Activated CD8-positive, alpha-beta memory T cell treated with anti-CD3 and anti-CD28 coated beads, Interleukin-2, amount 10 ng/mL, durations not matched to agents 7 days and 5 days (primary cell): Measurements from ENCODE around the gene CEP76. TPM values are rescaled to one million over a fixed set of nuclear protein-coding genes. Genes with fewer than 3 reads are reported as not detected.
"Not testable (repeated sequence)": the region's sequence is repeated elsewhere in the genome, so short reads cannot be mapped to it uniquely, and the experiment has no call there.

ENCODE experiments used
- ATAC-seq: fragments of 150-1000 bp; cut with Tn5 transposase; one replicate; pipeline ENCODE4 v1.10.0; 2021; ENCODE audit warnings: moderate library complexity
- CTCF ChIA-PET: fragments of 350-600 bp; sonication (Branson Sonifier 250); formaldehyde crosslinking; loops from one replicate; lab custom pipeline; 2021; ENCODE audit warnings: antibody characterized with exemption; lab: Charles Lee
- DNase-seq: peaks from one replicate; pipeline ENCODE4 v3.0.0-alpha.2; 2020
- H3K27ac Mint-ChIP-seq: one replicate; pipeline ENCODE4 v1.8.0; 2021; ENCODE audit warnings: mild to moderate bottlenecking, mixed read lengths
- H3K27me3 Mint-ChIP-seq: one replicate; pipeline ENCODE4 v1.8.0; 2021; ENCODE audit warnings: mixed read lengths
- H3K36me3 Mint-ChIP-seq: one replicate; pipeline ENCODE4 v1.8.0; 2021; ENCODE audit warnings: mild to moderate bottlenecking, mixed read lengths
- H3K4me1 Mint-ChIP-seq: one replicate; pipeline ENCODE4 v1.8.0; 2021; ENCODE audit warnings: mixed read lengths
- H3K4me3 Mint-ChIP-seq: one replicate; pipeline ENCODE4 v1.8.0; 2021; ENCODE audit warnings: mild to moderate bottlenecking, moderate library complexity, mixed read lengths
- H3K9me3 Mint-ChIP-seq: one replicate; pipeline ENCODE4 v1.8.0; 2022; ENCODE audit warnings: low read depth, mixed read lengths
- total RNA-seq, 2 experiments: library from RNA; stranded (reverse); gene quantifications; one replicate each; pipeline ENCODE4 v1.2.3, GENCODE V29; 2021

Gene CEP76
- total RNA-seq, 2 experiments from 2014 or later = 15.7 to 18.0 TPM

DNA sequence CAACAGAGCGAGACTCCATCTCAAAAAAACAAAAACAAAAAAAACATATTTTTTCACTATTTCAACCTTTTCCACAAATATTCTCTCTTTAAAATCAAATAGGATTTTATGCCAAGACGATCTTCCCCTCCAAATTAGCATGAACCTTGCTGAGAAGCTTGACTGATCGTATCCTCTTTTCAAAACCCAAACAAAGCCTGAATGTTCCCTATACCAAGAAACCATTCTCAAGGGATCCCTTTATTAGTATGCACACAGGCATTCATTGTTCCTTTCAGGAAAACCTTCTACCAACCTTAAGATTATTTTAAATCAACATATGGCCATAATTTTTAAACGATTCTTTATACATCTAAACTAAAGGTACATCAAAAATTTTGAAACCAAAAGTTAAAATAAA, 50.9 kb downstream of the CEP76 start:
- no peak for ATAC-seq

DNA sequence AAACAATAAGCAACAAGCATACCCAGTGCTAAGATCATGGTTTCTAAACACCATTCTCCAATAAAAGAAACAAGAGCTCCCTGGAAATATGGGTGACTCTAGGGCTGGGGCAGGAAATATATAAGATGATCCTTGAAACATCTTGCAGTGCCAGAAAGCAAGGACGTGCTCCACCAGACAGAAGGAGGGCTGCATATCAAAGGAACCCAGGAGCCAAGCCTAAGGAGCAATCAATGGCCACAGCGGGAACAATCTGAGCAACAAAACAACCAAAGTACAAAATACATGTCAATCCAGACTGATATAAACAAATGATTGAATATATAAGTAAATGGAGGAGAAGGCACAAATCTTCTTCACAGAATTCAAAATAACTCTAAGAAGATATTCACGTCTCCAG, 54.8 kb downstream of the CEP76 start:
- peaks cover 4% of the 10 kb centered on the region for H3K27me3 Mint-ChIP-seq
- no peaks in the 10 kb centered on the region for H3K9me3 Mint-ChIP-seq
- H3K36me3 Mint-ChIP-seq = peaks cover 3% of the 10 kb centered on the region
- CTCF ChIA-PET = no interaction called here
- peaks cover 15% of the 10 kb centered on the region for H3K4me1 Mint-ChIP-seq
- DNase-seq = no peak
- no peak overlapping the region for H3K27ac Mint-ChIP-seq
- H3K4me3 Mint-ChIP-seq = no peak overlapping the region
- no peak for ATAC-seq

More for the DNA sequence above, 50.9 kb downstream of the CEP76 start:
- Mint-ChIP-seq H3K9me3 (no peaks in the 10 kb centered on the region), H3K27me3 (peaks cover 12% of the 10 kb centered on the region), H3K4me3 (no peak overlapping the region), H3K27ac (no peak overlapping the region), H3K36me3 (peaks cover 5% of the 10 kb centered on the region), H3K4me1 (peaks cover 41% of the 10 kb centered on the region)
- CTCF ChIA-PET = no interaction called here
- DNase-seq = no peak

DNA sequence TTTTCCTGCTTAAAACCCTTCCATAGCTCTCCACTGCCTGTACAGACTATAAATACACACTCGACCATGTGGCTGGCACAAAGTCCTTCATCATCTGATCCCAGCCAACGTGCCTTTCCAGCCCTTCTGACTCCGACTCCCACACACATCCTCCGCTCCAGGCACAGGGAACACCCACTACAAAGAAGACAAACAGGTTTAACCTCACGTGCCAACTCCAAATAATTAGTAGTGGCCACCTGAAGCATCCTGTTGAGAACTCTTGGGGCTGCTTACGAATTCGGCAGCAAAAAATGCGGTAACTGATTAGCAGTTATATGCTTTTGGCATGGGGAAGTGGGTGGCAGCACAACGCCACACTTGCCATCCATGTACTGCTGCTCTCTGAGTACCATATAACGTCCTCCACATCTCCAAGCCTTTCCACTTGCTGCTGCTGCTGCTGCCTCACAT, 56.7 kb downstream of the CEP76 start:
- H3K9me3 Mint-ChIP-seq = no peaks in the 10 kb centered on the region

DNA sequence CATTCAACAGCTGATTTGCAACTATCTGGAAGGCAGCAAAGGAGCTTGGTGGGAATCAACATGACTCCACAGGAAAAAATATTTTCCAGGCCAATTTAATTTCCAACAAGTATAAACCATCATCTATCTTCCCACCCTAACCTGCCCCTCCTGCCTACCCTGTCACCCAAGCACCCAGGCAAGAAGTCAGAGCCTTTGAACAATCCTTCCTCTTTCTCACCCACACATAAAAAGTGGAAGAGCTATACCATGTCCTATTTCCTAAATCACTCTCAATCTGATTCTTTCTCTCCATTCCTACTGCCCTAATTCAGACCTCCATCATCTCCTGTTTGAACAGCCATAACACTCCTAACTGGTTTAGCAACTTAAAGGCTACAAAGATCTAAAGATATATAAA, 57.3 kb downstream of the CEP76 start:
- Mint-ChIP-seq H3K9me3 (no peaks in the 10 kb centered on the region), H3K4me3 (no peak overlapping the region), H3K4me1 (peaks cover 1% of the 10 kb centered on the region), H3K27me3 (peaks cover 2% of the 10 kb centered on the region), H3K27ac (no peak overlapping the region), H3K36me3 (peaks cover 1% of the 10 kb centered on the region)
- DNase-seq (no peak), ATAC-seq (no peak)
- CTCF ChIA-PET = no interaction called here

More for the DNA sequence above, 56.7 kb downstream of the CEP76 start:
- peaks cover 1% of the 10 kb centered on the region for H3K36me3 Mint-ChIP-seq
- H3K4me3 Mint-ChIP-seq = no peak overlapping the region
- CTCF ChIA-PET = no interaction called here
- peaks cover 2% of the 10 kb centered on the region for H3K27me3 Mint-ChIP-seq
- H3K27ac Mint-ChIP-seq = no peak overlapping the region
- no peak for DNase-seq
- ATAC-seq = no peak
- no peaks in the 10 kb centered on the region for H3K4me1 Mint-ChIP-seq

DNA sequence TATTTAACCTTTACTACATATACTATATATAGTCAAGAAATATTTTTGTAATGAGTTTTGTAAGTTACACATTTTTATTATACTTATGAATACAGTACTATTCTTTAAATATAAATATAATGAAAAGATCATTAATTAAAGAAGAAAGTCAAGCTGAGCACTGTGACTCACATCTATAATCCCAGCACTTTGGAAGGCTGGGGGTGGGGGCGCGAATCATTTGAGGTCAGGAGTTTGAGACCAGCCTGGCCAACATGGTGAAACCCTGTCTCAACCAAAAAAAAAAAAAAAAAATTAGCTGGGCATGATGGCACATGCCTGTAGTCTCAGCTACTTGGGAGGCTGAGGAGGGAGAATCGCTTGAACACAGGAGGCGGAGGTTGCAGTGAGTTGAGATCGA, 58.8 kb downstream of the CEP76 start:
- not testable (repeated sequence) for DNase-seq, ATAC-seq, H3K36me3 Mint-ChIP-seq, H3K9me3 Mint-ChIP-seq, H3K27ac Mint-ChIP-seq, H3K4me3 Mint-ChIP-seq, H3K4me1 Mint-ChIP-seq, H3K27me3 Mint-ChIP-seq
- CTCF ChIA-PET = interaction anchor here (0.6 kb wide), 1 partner anchor 1740 kb away, joined by 3 read pairs; no protein-coding TSS in a partner anchor

DNA sequence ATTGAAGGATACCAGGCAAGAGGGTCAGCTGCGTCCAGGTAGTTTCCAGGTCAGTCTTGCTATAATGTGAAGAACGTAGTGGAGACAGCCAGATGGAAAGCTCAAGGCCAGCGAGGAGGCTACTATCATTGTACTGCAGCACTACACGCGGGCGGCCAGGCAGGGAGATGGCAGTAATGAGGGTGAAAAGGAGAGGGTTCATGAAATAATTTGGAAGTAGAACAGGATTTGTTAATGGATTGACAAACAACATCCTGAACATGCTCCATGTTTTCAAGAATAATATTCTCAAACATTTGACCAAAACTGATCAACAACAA, 61.7 kb downstream of the CEP76 start:
- H3K9me3 Mint-ChIP-seq = no peaks in the 10 kb centered on the region
- no peak overlapping the region for H3K27ac Mint-ChIP-seq
- CTCF ChIA-PET = no interaction called here
- peaks cover 2% of the 10 kb centered on the region for H3K27me3 Mint-ChIP-seq
- no peak overlapping the region for H3K4me3 Mint-ChIP-seq
- ATAC-seq (no peak), DNase-seq (no peak)
- no peaks in the 10 kb centered on the region for H3K36me3 Mint-ChIP-seq
- peaks cover 8% of the 10 kb centered on the region for H3K4me1 Mint-ChIP-seq

DNA sequence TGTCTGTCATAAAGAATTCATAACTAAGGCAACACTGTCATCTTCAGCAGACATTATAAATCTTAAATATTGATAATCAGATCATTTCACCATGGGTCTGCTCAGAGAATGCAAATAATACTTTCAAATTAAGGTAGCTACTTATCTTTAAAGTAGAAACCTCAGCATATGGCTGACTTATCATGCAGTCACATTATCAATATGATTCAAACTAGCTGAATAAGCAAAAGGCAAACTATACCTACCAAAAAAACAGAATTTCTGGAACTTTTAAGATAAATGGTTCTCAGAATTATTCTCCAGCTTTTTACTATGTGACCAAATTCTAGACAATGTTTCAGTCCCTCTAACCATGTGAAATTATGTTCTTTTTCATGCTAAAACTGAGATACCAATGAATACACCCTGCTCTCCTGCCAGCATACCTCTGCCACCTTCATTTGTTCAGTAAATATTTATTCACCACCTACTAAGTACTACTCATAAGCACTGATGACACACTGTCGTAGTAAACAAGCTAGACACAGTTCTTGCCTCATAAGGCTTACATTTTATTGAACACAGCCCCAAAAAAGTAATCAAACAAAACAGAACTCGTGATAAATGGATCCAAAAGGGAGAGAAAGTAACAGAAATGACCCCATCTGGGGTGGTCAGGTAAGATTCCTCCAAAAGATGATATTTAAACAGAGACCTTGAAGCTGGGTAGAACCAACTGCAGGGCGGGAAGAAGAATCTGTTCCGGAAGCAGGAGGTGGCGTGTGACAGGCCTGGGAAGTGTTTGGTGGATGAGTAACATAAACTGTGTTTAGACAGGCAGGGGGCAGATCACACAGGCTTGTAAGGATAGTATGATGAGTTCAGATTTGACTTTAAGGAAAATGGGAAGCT, 62.3 kb downstream of the CEP76 start:
- Mint-ChIP-seq H3K4me3 (no peak overlapping the region), H3K9me3 (no peaks in the 10 kb centered on the region), H3K27ac (no peak overlapping the region), H3K36me3 (no peaks in the 10 kb centered on the region), H3K4me1 (peaks cover 8% of the 10 kb centered on the region), H3K27me3 (peaks cover 2% of the 10 kb centered on the region)
- no peak for ATAC-seq
- no peak for DNase-seq
- CTCF ChIA-PET = interaction anchor here (0.5 to 1.0 kb wide), 3 partner anchors 101 to 249 kb away, joined by 3 read pairs; no protein-coding TSS in a partner anchor

DNA sequence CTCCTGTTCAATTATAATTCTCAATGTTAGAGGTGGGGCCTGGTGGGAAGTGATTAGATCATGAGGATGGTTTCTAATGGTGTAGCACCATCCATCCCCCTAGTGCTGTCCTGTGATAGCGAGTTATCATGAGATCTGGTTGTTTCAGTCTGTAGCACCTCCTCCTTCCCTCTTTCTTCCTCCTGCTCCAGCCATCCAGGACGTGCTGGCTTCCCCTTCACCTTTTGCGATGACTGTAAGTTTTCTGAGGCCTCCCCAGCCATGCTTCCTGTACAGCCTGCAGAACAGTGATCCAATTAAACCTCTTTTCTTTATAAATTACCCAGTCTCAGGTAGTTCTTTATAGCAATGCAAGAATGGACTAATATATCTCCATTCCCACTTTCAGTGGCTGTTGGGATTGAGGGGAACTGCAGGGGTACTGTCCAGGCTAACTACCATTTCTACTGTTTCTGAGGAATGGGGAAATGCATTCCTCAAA, 63.8 kb downstream of the CEP76 start:
- H3K27ac Mint-ChIP-seq = no peak overlapping the region
- DNase-seq = no peak
- H3K4me3 Mint-ChIP-seq = no peak overlapping the region
- ATAC-seq = no peak
- peaks cover 8% of the 10 kb centered on the region for H3K4me1 Mint-ChIP-seq
- H3K9me3 Mint-ChIP-seq = no peaks in the 10 kb centered on the region
- no peaks in the 10 kb centered on the region for H3K36me3 Mint-ChIP-seq
- peaks cover 2% of the 10 kb centered on the region for H3K27me3 Mint-ChIP-seq
- CTCF ChIA-PET = no interaction called here

DNA sequence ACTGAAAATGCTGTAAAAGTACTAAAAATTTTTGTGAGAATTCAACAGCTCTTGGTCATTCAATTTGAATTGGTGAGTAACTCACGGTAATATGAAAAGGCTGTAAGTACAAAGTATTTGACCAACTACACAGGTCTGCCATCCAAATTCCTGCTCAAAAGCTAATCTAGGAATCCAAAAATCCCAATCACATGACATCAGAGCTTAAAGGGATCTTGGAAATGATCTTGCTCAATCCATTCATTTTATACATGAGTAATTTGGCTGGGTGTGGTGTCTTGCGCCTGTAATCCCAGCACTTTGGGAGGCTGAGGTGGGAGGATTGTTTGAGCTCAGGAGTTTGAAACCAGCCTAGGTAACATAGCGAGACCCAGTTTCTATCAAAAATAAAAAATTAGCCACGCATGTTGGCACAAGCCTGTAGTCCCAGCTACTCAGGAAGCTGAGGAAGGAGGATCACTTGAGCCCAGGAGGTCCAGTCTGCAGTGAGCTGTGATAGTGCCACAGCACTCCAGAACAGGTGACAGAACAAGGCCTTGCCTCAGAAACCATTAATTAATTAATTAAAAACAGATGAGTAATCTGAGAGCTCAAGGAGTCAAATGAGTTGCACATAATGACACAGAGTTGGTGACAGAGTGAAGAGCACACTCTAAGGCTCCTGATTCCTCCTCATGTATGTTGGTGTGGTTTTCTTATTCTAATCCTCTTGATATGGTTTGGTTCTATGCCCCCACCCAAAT, 64.5 kb downstream of the CEP76 start:
- DNase-seq (no peak), ATAC-seq (no peak)
- CTCF ChIA-PET = no interaction called here
- Mint-ChIP-seq H3K4me1 (peaks cover 8% of the 10 kb centered on the region), H3K36me3 (no peaks in the 10 kb centered on the region), H3K27ac (no peak overlapping the region), H3K9me3 (no peaks in the 10 kb centered on the region), H3K27me3 (no peaks in the 10 kb centered on the region), H3K4me3 (no peak overlapping the region)

DNA sequence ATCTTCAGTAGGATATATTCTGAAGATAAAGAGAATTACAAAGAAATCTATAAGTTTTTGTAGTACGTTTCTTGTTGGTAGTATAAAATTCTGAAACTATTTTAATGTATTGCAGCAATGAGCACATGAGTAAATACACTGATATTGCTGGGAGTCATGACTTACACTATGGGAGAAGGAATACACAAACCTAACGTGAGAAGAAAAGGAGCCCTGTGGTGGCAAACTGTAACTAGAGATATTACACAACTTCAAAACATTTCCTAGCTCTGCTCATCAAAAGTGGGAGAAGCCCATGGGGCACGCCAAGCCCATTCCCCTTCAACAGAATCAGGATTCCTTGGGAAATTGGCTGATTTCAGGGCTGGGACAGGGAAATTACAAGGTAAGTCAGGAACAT, 65.1 kb downstream of the CEP76 start:
- CTCF ChIA-PET = no interaction called here
- no peak for ATAC-seq
- no peaks in the 10 kb centered on the region for H3K27me3 Mint-ChIP-seq
- H3K4me3 Mint-ChIP-seq = no peak overlapping the region
- peaks cover 8% of the 10 kb centered on the region for H3K4me1 Mint-ChIP-seq
- DNase-seq = no peak
- H3K27ac Mint-ChIP-seq = no peak overlapping the region
- H3K36me3 Mint-ChIP-seq = no peaks in the 10 kb centered on the region
- no peaks in the 10 kb centered on the region for H3K9me3 Mint-ChIP-seq

DNA sequence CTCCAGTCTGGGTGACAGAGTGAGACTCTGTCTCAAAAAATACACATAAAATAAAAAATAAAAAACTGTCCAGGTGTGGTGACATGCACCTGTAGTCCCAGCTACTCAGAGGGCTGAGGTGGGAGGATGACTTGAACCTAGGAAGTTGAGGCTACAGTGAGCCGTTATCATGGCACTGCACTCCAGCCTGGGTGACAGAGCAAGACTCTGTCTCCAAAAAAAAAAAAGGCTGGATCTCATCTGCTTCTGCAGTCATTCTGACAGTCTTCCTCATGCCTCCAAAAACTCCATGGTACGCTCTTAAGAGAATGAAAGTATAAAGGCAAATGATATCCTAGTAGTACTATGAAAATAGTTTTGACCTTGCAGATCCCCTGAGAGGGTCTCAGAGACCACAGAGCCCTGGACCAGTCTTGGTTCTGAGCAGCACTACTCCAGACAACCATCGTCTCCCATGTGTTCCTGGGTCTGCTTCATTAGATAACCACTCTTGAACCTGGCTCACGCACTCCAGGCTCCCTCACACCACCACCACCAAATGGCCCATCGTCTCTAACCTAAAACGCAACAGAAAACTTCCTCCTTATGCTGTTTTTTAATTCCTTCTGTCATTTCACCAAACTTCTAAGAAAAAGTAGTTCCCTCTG, 70.6 kb downstream of the CEP76 start:
- CTCF ChIA-PET = no interaction called here

DNA sequence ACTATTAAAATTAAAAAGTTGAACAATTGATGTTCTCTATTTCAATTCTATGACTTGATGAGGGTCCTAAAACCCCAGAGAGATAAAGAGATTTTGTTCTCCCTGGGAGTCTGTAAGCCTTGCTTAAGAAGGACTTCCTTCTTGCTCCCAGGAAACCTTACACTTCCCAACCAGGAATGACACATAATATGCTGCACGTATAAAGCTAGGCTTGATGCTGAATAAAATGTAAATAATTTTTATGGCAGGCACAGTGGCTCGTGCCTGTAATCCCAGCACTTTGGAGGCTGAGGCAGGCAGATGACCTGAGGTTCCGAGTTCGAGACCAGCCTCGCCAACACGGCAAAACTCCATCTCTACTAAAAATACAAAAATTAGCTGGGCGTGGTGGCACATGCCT, 72.4 kb downstream of the CEP76 start:
- no peak overlapping the region for H3K27ac Mint-ChIP-seq
- DNase-seq (no peak), ATAC-seq (no peak)
- H3K36me3 Mint-ChIP-seq = peaks cover 2% of the 10 kb centered on the region
- H3K4me1 Mint-ChIP-seq = peaks cover 2% of the 10 kb centered on the region
- peaks cover 6% of the 10 kb centered on the region for H3K27me3 Mint-ChIP-seq
- CTCF ChIA-PET = interaction anchor here (0.9 to 1.3 kb wide), 3 partner anchors 15 to 235 kb away, joined by 3 to 4 read pairs (median 4); no protein-coding TSS in a partner anchor
- H3K9me3 Mint-ChIP-seq = no peaks in the 10 kb centered on the region
- H3K4me3 Mint-ChIP-seq = no peak overlapping the region

More for the DNA sequence above, 70.6 kb downstream of the CEP76 start:
- no peak overlapping the region for H3K27ac Mint-ChIP-seq
- no peaks in the 10 kb centered on the region for H3K9me3 Mint-ChIP-seq
- H3K36me3 Mint-ChIP-seq = peaks cover 2% of the 10 kb centered on the region
- H3K4me3 Mint-ChIP-seq = no peak overlapping the region
- DNase-seq = no peak
- ATAC-seq = no peak
- H3K27me3 Mint-ChIP-seq = peaks cover 6% of the 10 kb centered on the region
- peaks cover 4% of the 10 kb centered on the region for H3K4me1 Mint-ChIP-seq
